Astrocyte (in vitro differentiated cells and primary cell): ENCODE measurements around the gene C1orf198. TPM values are rescaled to one million over a fixed set of nuclear protein-coding genes. Genes with fewer than 3 reads are reported as not detected.

ENCODE experiments used
- DNase-seq: peaks from one replicate; pipeline ENCODE4 v3.0.0-alpha.2; 2010; ENCODE audit warnings: low read depth
- FAIRE-seq: peaks from 2 replicates; lab custom pipeline; 2011; peaks lifted over from hg19 to GRCh38; lab: Jason Lieb, UNC
- H2AFZ ChIP-seq: 2 replicates; pipeline ENCODE4 v1.6.0; 2012; ENCODE audit warnings: low read depth, low read length, inconsistent platforms
- H3K27ac ChIP-seq: 2 replicates; pipeline ENCODE4 v1.5.1; 2011; ENCODE audit warnings: low read depth, low read length, inconsistent platforms
- H3K27me3 ChIP-seq: 2 replicates; pipeline ENCODE4 v1.6.0; 2011; ENCODE audit warnings: low read length, inconsistent platforms; ENCODE audit not compliant: insufficient read depth
- H3K36me3 ChIP-seq: 2 replicates; pipeline ENCODE4 v1.5.1; 2011; ENCODE audit warnings: low read length, inconsistent platforms; ENCODE audit not compliant: insufficient read depth
- H3K4me1 ChIP-seq: 2 replicates; pipeline ENCODE4 v1.5.1; 2011; ENCODE audit warnings: low read length, inconsistent platforms; ENCODE audit not compliant: insufficient read depth
- H3K4me2 ChIP-seq: 2 replicates; pipeline ENCODE4 v1.6.0; 2012; ENCODE audit warnings: low read length, inconsistent platforms
- H3K4me3 ChIP-seq: 2 replicates; pipeline ENCODE4 v1.5.1; 2011; ENCODE audit warnings: low read depth, mild to moderate bottlenecking, low read length, inconsistent platforms; ENCODE audit not compliant: insufficient read depth
- H3K79me2 ChIP-seq: 2 replicates; pipeline ENCODE4 v1.6.0; 2012; ENCODE audit warnings: mild to moderate bottlenecking, low read length, inconsistent platforms; ENCODE audit not compliant: insufficient read depth
- H3K9ac ChIP-seq: 2 replicates; pipeline ENCODE4 v1.6.0; 2012; ENCODE audit warnings: mild to moderate bottlenecking, low read length, inconsistent platforms
- H3K9me3 ChIP-seq: 2 replicates; pipeline ENCODE4 v1.5.1; 2012; ENCODE audit warnings: low read depth, mild to moderate bottlenecking, low read length, inconsistent platforms; ENCODE audit not compliant: insufficient read depth
- H4K20me1 ChIP-seq: 2 replicates; pipeline ENCODE4 v1.6.0; 2012; ENCODE audit warnings: low read length, inconsistent platforms; ENCODE audit not compliant: insufficient read depth
- H3K27ac Mint-ChIP-seq: one replicate; pipeline ENCODE4 v1.8.0; 2021; ENCODE audit warnings: mild to moderate bottlenecking, mixed read lengths; ENCODE audit not compliant: unreplicated experiment
- H3K27me3 Mint-ChIP-seq: one replicate; pipeline ENCODE4 v1.8.0; 2021; ENCODE audit warnings: low read depth, mixed read lengths; ENCODE audit not compliant: unreplicated experiment
- H3K36me3 Mint-ChIP-seq: one replicate; pipeline ENCODE4 v1.8.0; 2021; ENCODE audit warnings: low read depth, mixed read lengths; ENCODE audit not compliant: unreplicated experiment
- H3K4me1 Mint-ChIP-seq: one replicate; pipeline ENCODE4 v1.8.0; 2021; ENCODE audit warnings: low read depth, mixed read lengths; ENCODE audit not compliant: unreplicated experiment
- H3K4me3 Mint-ChIP-seq: one replicate; pipeline ENCODE4 v1.8.0; 2021; ENCODE audit warnings: mild to moderate bottlenecking, moderate library complexity, mixed read lengths; ENCODE audit not compliant: unreplicated experiment
- H3K9me3 Mint-ChIP-seq: one replicate; pipeline ENCODE4 v1.8.0; 2021; ENCODE audit warnings: mild to moderate bottlenecking, mixed read lengths; ENCODE audit not compliant: unreplicated experiment
- CTCF ChIP-seq: IDR thresholded peaks from 2 replicates; pipeline ENCODE4 v1.5.1; 2011; ENCODE audit warnings: low read depth, mild to moderate bottlenecking, inconsistent platforms, low read length, moderate library complexity; ENCODE audit not compliant: insufficient read depth
- EZH2 ChIP-seq: IDR thresholded peaks from 2 replicates; pipeline ENCODE4 v1.6.1; 2012; ENCODE audit warnings: mild to moderate bottlenecking, low read length, inconsistent platforms; ENCODE audit not compliant: insufficient read depth
- total RNA-seq: library from RNA; stranded (reverse); gene quantifications from 2 replicates; pipeline ENCODE4 v1.2.1, GENCODE V29; 2021

Gene C1orf198
- total RNA-seq, 1 donor from 2014 or later, result 102 TPM

DNA sequence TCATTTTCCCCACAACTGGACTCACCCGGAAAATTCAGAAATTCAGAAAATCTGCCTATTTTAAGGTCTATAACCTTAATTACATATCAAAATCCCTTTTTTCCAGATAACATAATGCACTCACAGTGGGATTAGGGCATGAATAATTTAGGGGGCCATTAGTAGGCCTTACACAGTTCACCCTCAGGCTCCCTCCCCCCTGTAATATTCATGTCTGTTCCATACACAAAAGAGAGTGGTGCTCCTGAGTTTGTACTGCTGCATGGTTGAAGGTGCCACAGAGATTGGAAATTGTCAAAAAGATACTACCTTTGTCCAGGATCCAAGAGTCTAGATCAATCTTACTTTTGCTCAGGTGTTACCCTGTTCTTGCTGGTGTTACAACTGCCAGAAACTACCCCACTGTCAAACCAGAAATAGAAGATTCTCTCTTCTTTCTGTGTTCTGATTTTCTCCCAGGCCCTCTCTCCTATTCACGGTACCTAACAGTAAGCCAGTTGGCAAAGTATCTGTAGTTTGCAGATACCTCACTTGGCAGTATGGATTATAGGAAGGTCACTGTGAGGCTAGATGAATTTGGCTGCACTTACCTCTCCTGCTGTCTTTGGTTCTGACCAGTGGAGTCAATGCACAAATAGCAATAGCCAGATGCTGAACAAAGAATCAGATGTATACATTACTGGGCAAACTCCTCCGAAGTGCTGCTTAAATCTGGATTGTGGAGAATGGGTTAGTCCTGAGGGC lies 53.2 kb downstream of the C1orf198 start:
- no peak overlapping the region for H3K27ac ChIP-seq
- no peaks in the 10 kb centered on the region for H3K4me1 ChIP-seq
- H3K4me1 Mint-ChIP-seq, result no peaks in the 10 kb centered on the region
- H3K27me3 ChIP-seq, result no peaks in the 10 kb centered on the region
- no peak overlapping the region for H3K9ac ChIP-seq
- FAIRE-seq (no peak), DNase-seq (no peak)
- no peak overlapping the region for H2AFZ ChIP-seq
- H3K27ac Mint-ChIP-seq, result no peak overlapping the region
- H3K4me3 ChIP-seq, result no peak overlapping the region
- H4K20me1 ChIP-seq, result no peaks in the 10 kb centered on the region
- H3K4me3 Mint-ChIP-seq, result no peak overlapping the region
- TF ChIP-seq EZH2 (no peak), CTCF (no peak)
- peaks cover 8% of the 10 kb centered on the region for H3K9me3 Mint-ChIP-seq
- no peaks in the 10 kb centered on the region for H3K79me2 ChIP-seq
- no peak overlapping the region for H3K4me2 ChIP-seq
- H3K9me3 ChIP-seq, result no peaks in the 10 kb centered on the region
- peaks cover 6% of the 10 kb centered on the region for H3K36me3 Mint-ChIP-seq
- no peaks in the 10 kb centered on the region for H3K36me3 ChIP-seq
- no peaks in the 10 kb centered on the region for H3K27me3 Mint-ChIP-seq

DNA sequence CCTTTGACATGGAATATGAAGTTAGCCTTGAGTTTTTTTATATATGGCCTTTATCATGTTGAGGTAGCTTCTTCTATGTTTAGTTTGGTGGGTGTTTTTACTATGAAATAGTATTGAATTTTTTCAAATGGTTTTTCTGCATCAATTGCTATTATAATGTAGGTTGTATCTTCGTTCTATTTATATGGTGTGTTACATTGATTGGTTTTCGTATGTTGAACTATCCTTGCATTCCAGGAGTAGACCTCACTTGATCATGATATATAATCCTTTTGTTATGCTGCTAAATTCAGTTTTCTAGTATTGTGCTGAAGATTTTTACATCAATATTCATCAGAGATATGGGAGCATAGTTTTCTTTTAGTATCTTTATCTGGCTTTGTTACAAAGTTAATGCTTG lies 55.8 kb downstream of the C1orf198 start:
- peaks cover 6% of the 10 kb centered on the region for H3K36me3 Mint-ChIP-seq
- Histone ChIP-seq H3K4me1 (no peaks in the 10 kb centered on the region), H3K36me3 (no peaks in the 10 kb centered on the region), H3K79me2 (no peaks in the 10 kb centered on the region), H3K9me3 (no peaks in the 10 kb centered on the region), H4K20me1 (no peaks in the 10 kb centered on the region), H3K27me3 (no peaks in the 10 kb centered on the region), H2AFZ (no peak overlapping the region), H3K4me2 (no peak overlapping the region), H3K9ac (no peak overlapping the region), H3K4me3 (no peak overlapping the region), H3K27ac (no peak overlapping the region)
- peaks cover 7% of the 10 kb centered on the region for H3K9me3 Mint-ChIP-seq
- H3K27me3 Mint-ChIP-seq, result no peaks in the 10 kb centered on the region
- H3K27ac Mint-ChIP-seq, result no peak overlapping the region
- no peaks in the 10 kb centered on the region for H3K4me1 Mint-ChIP-seq
- no peak overlapping the region for H3K4me3 Mint-ChIP-seq
- no peak for DNase-seq
- FAIRE-seq, result no peak
- TF ChIP-seq CTCF, result no peak
- no peak for TF ChIP-seq EZH2
